Skeletal muscle satellite cell (primary cell): ENCODE measurements around the gene LRRC10.
A peak's percentile ranks its signal among the peaks of the same experiment; 100 is the strongest.

Experiments used
- H3K27me3 ChIP-seq: 2 replicates; pipeline ENCODE4 v1.7.0; 2013; ENCODE audit warnings: low read length; ENCODE audit not compliant: control insufficient read depth, insufficient read depth
- H3K36me3 ChIP-seq: 2 replicates; pipeline ENCODE4 v1.7.0; 2013; ENCODE audit warnings: mild to moderate bottlenecking, control low read depth, low read length; ENCODE audit not compliant: insufficient read depth
- H3K4me1 ChIP-seq: 2 replicates; pipeline ENCODE4 v1.7.0; 2013; ENCODE audit warnings: low read length; ENCODE audit not compliant: control insufficient read depth, insufficient read depth
- H3K4me2 ChIP-seq: 2 replicates; pipeline ENCODE4 v1.7.0; 2013; ENCODE audit warnings: mild to moderate bottlenecking, low read length
- H3K4me3 ChIP-seq: 2 replicates; pipeline ENCODE4 v1.7.0; 2013; ENCODE audit warnings: low read length
- H3K9ac ChIP-seq: 2 replicates; pipeline ENCODE4 v1.7.0; 2013; ENCODE audit warnings: mild to moderate bottlenecking, low read depth, low read length, moderate library complexity
- H3K9me3 ChIP-seq: replicated peaks from 2 replicates; pipeline ENCODE4 v1.7.0; 2013; ENCODE audit warnings: mild to moderate bottlenecking, control low read depth, low read length

The LRRC10 gene

GRCh38 chr12:69588527-69588926, 22.2 kb downstream of the LRRC10 start:
- no peak overlapping the region for H3K4me3 ChIP-seq
- H3K4me1 ChIP-seq, result no peaks in the 10 kb centered on the region
- H3K27me3 ChIP-seq, result no peaks in the 10 kb centered on the region
- peaks cover 62% of the 10 kb centered on the region for H3K36me3 ChIP-seq
- H3K4me2 ChIP-seq, result no peak overlapping the region
- H3K9me3 ChIP-seq, result no peaks in the 10 kb centered on the region
- H3K9ac ChIP-seq, result no peak overlapping the region

GRCh38 chr12:69585189-69586062, 25.3 kb downstream of the LRRC10 start, which contains the start of gene CCT2:
Gene CCT2 (plus strand): TSS chr12:69585459. CDS start chr12:69585522, 63 bp downstream.
- H3K4me2 ChIP-seq, result peak within 1 kb of the TSS; percentile 91
- no peaks in the 10 kb centered on the region for H3K27me3 ChIP-seq
- H3K9ac ChIP-seq, result peak within 1 kb of the TSS; percentile 92
- peaks cover 38% of the 10 kb centered on the region for H3K36me3 ChIP-seq
- peak within 1 kb of the TSS; percentile 88 for H3K4me3 ChIP-seq
- no peaks in the 10 kb centered on the region for H3K9me3 ChIP-seq
- no peaks in the 10 kb centered on the region for H3K4me1 ChIP-seq

- H3K9me3 ChIP-seq, result no peaks in the 10 kb centered on the region
Measured at GRCh38 chr12:69583203-69583602, 27.5 kb downstream of the LRRC10 start.

GRCh38 chr12:69580074-69580473, 30.6 kb downstream of the LRRC10 start:
- Histone ChIP-seq H3K4me2 (no peak overlapping the region), H3K9me3 (no peaks in the 10 kb centered on the region), H3K4me3 (no peak overlapping the region), H3K4me1 (no peaks in the 10 kb centered on the region), H3K27me3 (no peaks in the 10 kb centered on the region), H3K9ac (no peak overlapping the region), H3K36me3 (peaks cover 6% of the 10 kb centered on the region)

More at GRCh38 chr12:69583203-69583602, 27.5 kb downstream of the LRRC10 start:
- Histone ChIP-seq H3K36me3 (peaks cover 16% of the 10 kb centered on the region), H3K9ac (no peak overlapping the region), H3K4me1 (no peaks in the 10 kb centered on the region), H3K4me3 (no peak overlapping the region), H3K4me2 (no peak overlapping the region), H3K27me3 (no peaks in the 10 kb centered on the region)

GRCh38 chr12:69579029-69579428, 31.7 kb downstream of the LRRC10 start:
- Histone ChIP-seq H3K9me3 (no peaks in the 10 kb centered on the region), H3K9ac (no peak overlapping the region), H3K36me3 (peaks cover 16% of the 10 kb centered on the region), H3K27me3 (no peaks in the 10 kb centered on the region), H3K4me1 (no peaks in the 10 kb centered on the region), H3K4me3 (no peak overlapping the region), H3K4me2 (no peak overlapping the region)

GRCh38 chr12:69578283-69578682, 32.4 kb downstream of the LRRC10 start:
- Histone ChIP-seq H3K9ac (no peak overlapping the region), H3K4me2 (no peak overlapping the region), H3K4me3 (no peak overlapping the region), H3K4me1 (no peaks in the 10 kb centered on the region), H3K9me3 (no peaks in the 10 kb centered on the region), H3K27me3 (no peaks in the 10 kb centered on the region), H3K36me3 (peaks cover 18% of the 10 kb centered on the region)

GRCh38 chr12:69575346-69575745, 35.4 kb downstream of the LRRC10 start:
- H3K4me3 ChIP-seq, result no peak overlapping the region
- H3K9me3 ChIP-seq, result no peaks in the 10 kb centered on the region
- peaks cover 4% of the 10 kb centered on the region for H3K4me1 ChIP-seq
- H3K36me3 ChIP-seq, result peaks cover 32% of the 10 kb centered on the region
- H3K27me3 ChIP-seq, result no peaks in the 10 kb centered on the region
- no peak overlapping the region for H3K4me2 ChIP-seq
- H3K9ac ChIP-seq, result no peak overlapping the region

GRCh38 chr12:69570545-69571399, 39.9 kb downstream of the LRRC10 start:
- Histone ChIP-seq H3K27me3 (no peaks in the 10 kb centered on the region), H3K4me2 (peak overlapping the region; percentile 45), H3K4me1 (peaks cover 22% of the 10 kb centered on the region), H3K9ac (peak overlapping the region; percentile 23), H3K4me3 (peak overlapping the region; percentile 42), H3K36me3 (peaks cover 30% of the 10 kb centered on the region), H3K9me3 (no peaks in the 10 kb centered on the region)

GRCh38 chr12:69570000-69570516, 40.6 kb downstream of the LRRC10 start:
- peak overlapping the region; percentile 45 for H3K4me2 ChIP-seq
- peaks cover 27% of the 10 kb centered on the region for H3K36me3 ChIP-seq
- peak overlapping the region; percentile 48 for H3K9ac ChIP-seq
- peak overlapping the region; percentile 42 for H3K4me3 ChIP-seq
- H3K9me3 ChIP-seq, result no peaks in the 10 kb centered on the region
- peaks cover 22% of the 10 kb centered on the region for H3K4me1 ChIP-seq
- no peaks in the 10 kb centered on the region for H3K27me3 ChIP-seq

- peak overlapping the region; percentile 48 for H3K9ac ChIP-seq
- no peaks in the 10 kb centered on the region for H3K9me3 ChIP-seq
- H3K27me3 ChIP-seq, result no peaks in the 10 kb centered on the region
- peaks cover 27% of the 10 kb centered on the region for H3K36me3 ChIP-seq
- peaks cover 22% of the 10 kb centered on the region for H3K4me1 ChIP-seq
- H3K4me3 ChIP-seq, result peak overlapping the region; percentile 32
- peak overlapping the region; percentile 34 for H3K4me2 ChIP-seq
Measured at GRCh38 chr12:69569236-69569635, 41.5 kb downstream of the LRRC10 start.

- Histone ChIP-seq H3K4me3 (no peak overlapping the region), H3K27me3 (no peaks in the 10 kb centered on the region), H3K9me3 (no peaks in the 10 kb centered on the region), H3K9ac (no peak overlapping the region), H3K4me2 (no peak overlapping the region), H3K4me1 (peaks cover 22% of the 10 kb centered on the region), H3K36me3 (peaks cover 24% of the 10 kb centered on the region)
Measured at GRCh38 chr12:69566603-69567002, 44.1 kb downstream of the LRRC10 start.
